Measurements from ENCODE around the gene LHFPL5.

LHFPL5 gene

DNA sequence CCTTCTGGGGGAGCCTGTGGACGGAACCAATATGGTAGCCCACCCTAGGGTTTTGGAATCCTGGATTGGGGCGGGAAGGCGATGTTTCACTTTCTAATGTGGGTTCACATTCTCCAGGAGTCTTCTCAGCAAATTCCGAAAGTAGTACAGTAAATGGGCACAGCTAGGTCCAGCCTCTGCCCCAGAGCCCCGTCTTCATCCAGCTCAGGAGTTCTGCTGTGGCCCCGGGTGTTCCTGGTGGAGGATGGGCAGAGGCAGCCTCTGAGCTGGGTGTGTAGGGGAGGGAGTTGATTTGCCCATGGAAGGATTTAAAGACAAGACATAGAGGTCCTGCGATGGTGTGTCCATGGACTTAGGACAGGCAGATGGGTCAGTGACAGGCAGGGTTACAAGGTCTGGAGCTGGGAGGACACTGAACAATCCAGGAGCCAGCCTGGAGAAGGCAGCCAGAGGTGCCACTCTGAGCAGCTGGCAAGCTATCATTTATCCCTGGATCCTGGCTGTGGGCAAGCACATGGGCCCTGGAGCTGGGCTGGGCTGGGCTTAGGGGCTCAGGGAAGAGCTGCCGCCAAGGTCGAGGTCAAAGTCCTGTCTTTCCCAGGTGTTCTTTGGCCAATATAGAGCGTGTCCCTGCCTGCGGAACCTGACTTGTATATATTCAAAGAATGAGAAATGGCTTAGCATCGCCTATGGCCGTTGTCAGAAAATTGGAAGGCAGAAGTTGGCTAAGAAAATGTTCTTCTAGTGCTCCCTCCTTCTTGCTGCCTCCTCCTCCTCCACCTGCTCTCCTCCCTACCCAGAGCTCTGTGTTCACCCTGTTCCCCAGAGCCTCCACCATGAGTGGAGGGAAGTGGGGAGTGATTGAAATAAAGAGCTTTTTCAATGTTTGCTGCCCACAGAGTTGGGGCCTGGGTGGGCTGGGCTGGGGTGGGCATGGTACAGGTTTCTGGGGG is 17.6 kb upstream of the LHFPL5 start:
- TF ChIP-seq, protein P1, sequence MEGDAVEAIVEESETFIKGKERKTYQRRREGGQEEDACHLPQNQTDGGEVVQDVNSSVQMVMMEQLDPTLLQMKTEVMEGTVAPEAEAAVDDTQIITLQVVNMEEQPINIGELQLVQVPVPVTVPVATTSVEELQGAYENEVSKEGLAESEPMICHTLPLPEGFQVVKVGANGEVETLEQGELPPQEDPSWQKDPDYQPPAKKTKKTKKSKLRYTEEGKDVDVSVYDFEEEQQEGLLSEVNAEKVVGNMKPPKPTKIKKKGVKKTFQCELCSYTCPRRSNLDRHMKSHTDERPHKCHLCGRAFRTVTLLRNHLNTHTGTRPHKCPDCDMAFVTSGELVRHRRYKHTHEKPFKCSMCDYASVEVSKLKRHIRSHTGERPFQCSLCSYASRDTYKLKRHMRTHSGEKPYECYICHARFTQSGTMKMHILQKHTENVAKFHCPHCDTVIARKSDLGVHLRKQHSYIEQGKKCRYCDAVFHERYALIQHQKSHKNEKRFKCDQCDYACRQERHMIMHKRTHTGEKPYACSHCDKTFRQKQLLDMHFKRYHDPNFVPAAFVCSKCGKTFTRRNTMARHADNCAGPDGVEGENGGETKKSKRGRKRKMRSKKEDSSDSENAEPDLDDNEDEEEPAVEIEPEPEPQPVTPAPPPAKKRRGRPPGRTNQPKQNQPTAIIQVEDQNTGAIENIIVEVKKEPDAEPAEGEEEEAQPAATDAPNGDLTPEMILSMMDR (IDR thresholded peaks at IDR 0.05; ENCODE audit: control extremely low read depth, extremely low read depth, low read depth, missing control alignments): no peak
- CTCF ChIA-PET: interaction anchor here (1.6 to 4.3 kb wide), 5 partner anchors 9 to 265 kb away, joined by 3 to 27 read pairs (median 5); partner anchors contain the start of genes ARMC12 and CLPS
- DNase-seq (ENCODE audit: extremely low spot score): no peak
- POLR2A ChIA-PET: interaction anchor here (0.6 kb wide), 1 partner anchor 819 kb away, joined by 5 read pairs; no protein-coding TSS in a partner anchor

DNA sequence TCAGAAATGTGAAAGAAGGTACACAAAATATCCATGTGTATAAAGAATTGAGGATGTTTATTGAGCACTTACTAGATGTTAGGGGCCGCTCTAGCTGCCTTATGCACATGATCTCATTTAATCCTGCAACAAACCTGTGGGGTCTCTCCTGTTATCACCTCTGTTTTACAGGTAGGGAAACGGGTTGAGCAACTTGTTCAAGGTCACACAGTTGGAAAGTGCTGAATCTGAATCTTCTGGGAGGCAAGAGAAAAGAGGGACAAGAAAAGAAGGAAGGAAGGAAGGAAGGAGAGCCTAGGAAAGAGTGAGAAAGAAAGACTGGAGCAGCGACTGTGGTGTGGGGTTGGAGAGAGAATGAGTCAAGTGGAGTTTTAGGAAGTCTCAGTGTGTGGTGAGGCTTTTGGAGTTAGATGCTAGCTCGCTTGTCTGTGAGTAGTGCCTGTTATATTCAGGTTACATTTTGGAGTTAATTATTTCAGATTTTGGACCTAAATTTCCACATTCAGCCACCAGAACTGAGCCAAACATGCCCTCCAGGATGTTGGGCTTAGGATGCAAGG is 16.6 kb upstream of the LHFPL5 start:
- TF ChIP-seq, protein P1 (IDR thresholded peaks at IDR 0.05; ENCODE audit: control extremely low read depth, extremely low read depth, low read depth, missing control alignments): no peak
- no peak for DNase-seq (ENCODE audit: extremely low spot score)
- ChIA-PET POLR2A (interaction anchor here (0.6 kb wide), 1 partner anchor 818 kb away, joined by 5 read pairs; no protein-coding TSS in a partner anchor), CTCF (interaction anchor here (1.6 to 4.3 kb wide), 3 partner anchors 9 to 266 kb away, joined by 3 to 27 read pairs (median 5); partner anchors contain the start of gene CLPS)

DNA sequence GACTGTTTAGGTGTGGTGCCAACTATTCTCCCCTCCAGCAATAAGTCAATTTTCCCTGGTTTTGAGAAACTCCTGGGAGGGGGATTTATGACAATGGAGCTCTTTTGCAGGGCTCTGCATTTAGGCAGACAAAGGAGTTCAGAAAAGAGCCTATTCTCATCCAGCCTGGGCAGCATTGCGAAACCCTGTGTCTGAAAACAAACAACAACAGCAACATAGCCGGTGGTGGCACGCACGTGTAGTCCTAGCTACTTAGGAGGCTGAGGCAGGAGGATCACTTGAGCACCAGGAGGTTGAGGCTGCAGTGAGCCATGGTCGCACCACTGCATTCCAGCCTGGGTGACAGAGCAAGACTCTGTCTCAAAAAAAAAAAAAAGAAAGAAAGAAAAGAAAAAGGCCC is 14.5 kb upstream of the LHFPL5 start:
- TF ChIP-seq, protein P1 (IDR thresholded peaks at IDR 0.05; ENCODE audit: control extremely low read depth, extremely low read depth, low read depth, missing control alignments): no peak
- POLR2A ChIA-PET: no interaction called here
- CTCF ChIA-PET: no interaction called here
- no peak for DNase-seq (ENCODE audit: extremely low spot score)

DNA sequence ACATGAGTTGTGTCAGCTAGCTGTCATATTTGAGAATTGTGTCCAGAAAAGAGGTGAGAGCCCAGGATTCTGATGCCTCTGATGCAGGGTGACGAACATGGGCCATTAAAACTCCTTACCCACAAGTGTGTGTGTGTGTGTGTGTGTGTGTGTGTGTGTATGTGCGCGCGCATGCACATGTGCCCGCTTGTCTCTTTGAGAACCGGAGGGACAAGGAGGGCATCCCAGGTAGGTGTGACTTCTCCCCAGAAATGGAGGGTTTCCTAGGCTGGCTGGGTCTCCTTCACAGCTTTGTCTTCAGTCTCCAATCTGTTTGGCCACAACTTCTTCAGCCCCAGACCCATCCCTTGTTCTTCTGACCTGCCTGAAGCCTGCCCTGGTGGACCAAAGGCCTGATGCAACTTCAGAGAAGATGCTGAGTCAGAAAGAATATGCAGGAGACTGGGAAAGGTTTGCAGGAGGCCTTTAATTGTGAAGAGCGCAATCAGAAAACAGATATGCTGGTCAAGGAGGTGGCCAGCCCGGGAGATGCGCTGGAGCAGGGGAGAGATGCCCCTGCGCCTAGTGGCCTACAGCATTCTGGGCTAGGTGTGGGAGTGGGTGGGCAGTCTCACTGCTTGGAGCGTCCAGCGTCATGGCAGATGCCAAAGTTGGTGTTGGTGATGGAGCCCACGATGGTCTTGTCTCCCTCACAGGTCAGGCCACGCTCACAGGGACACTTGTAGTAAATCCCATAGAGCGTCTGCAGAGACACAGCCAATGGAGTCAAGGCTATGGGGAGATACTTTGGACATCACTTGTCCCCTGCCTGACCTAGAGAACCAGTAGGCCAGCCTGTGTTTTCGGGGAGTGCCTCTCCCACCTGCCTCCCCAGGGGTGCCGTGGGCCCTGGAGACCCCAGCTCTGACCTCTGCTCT is 10.4 kb upstream of the LHFPL5 start:
- ChIA-PET CTCF (interaction anchor here (1.1 kb wide), 1 partner anchor 9 kb away, joined by 3 read pairs; no protein-coding TSS in a partner anchor), POLR2A (no interaction called here)
- TF ChIP-seq, protein P1 (IDR thresholded peaks at IDR 0.05; ENCODE audit: control extremely low read depth, extremely low read depth, low read depth, missing control alignments): no peak
- no peak for DNase-seq (ENCODE audit: extremely low spot score)

DNA sequence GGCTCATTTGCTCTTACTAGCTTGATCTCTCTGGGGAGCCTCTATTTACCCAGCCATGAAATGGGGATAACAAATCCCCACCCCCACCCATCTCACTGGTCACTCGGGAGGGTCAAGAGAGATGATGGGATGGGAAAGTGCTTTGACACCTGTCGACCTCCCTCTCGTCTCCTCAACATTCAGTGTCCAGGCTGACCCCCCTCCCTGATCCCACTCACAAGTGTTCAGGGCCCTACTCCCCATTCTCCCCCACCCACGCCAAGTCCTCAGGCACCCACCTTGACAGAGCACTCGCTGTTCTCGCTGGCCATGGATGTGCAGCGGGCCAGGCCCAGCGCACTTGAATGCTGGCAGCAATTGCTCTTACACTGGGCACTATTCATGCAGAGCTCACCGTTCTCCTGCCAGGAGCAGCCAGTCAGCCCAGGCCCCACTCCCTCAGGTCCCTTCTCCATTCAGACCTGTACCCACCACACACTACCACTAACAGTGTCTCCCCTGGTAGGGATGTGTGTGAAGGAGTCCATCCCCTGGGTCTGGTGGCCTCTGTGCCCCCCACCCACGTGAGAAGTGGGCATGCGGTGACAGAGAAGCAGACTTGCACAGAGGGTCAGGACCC is 9.6 kb upstream of the LHFPL5 start:
- DNase-seq (ENCODE audit: extremely low spot score): no peak
- ChIA-PET POLR2A (no interaction called here), CTCF (interaction anchor here (3.6 kb wide), 1 partner anchor 8 kb away, joined by 27 read pairs; no protein-coding TSS in a partner anchor)
- TF ChIP-seq, protein P1 (IDR thresholded peaks at IDR 0.05; ENCODE audit: control extremely low read depth, extremely low read depth, low read depth, missing control alignments): no peak

All from GM10248 (cell line).